AG08395 (cell line): Measurements from ENCODE around the gene AFDN.

Experiments used
- DNase-seq: peaks from one replicate; pipeline ENCODE4 v3.0.0; 2012; ENCODE audit warnings: mixed read lengths, low spot score

AFDN gene

DNA sequence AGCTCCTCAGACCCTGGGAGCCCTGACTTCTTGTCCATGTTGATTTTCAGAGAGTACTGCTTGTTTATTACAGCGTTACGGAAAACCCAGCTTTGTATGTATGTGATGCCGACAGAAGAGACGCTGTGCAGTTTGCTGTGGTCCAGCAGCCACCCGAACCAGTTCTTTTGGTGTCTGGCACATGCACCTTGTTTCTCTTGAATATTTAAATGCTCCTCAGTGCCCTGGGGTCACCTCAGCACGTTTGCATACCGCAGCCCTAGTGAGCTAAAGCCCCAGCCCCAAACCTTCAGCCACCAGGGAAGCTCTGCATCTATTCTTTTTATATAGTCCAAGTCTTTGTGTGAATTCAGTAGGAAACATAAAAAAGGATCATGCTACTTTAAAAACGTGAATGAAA, 39.9 kb downstream of the AFDN start:
- DNase-seq: no peak

DNA sequence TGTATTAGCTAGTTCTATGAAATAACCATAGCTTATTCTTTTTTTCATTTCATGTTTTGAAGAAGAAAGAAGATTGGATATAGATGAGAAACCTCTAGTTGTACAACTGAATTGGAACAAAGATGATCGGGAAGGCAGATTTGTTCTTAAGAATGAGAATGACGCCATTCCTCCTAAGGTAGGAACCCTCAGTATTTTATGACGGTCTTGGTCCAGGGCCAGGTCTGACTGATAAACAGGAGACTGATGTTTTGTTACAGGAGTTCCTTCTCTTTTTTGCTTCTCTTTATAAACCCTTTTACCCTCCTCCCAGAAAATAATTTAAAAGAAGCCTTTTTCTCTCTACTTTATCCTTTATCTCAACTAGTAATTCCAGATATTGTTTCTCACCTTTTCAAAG, 43.6 kb downstream of the AFDN start:
- DNase-seq: no peak

DNA sequence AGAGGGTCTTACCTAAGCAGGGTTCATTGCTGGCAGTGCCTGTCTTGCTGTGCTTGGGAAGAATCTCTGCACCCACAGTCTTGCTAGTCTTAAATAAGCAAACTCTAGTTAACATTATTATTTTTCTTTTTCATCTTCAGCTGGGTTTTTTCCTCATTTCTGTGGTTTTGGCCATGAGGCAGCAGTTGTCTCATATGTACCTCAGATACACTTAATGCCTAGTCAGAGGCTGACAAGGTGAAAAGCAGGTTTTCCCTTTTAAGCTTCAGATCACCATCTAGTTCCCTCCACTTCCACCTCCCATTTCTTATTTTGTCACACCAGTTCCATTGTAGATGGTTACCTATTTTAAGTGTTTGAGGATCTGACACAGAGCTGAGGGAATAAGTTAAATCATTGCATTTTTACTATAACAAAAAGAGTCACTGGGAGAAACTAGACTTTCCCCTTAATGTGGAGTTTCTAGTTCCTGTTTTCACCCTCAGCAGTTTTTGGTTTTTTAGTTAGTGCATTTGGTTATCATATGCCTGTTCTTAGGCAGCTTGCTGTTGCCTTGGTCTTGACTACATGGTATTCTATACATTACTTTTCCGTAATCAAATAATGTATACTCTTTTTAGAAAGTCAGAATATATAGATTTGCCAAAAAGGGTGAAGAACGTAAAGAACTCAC, 46.0 kb downstream of the AFDN start:
- DNase-seq: no peak

DNA sequence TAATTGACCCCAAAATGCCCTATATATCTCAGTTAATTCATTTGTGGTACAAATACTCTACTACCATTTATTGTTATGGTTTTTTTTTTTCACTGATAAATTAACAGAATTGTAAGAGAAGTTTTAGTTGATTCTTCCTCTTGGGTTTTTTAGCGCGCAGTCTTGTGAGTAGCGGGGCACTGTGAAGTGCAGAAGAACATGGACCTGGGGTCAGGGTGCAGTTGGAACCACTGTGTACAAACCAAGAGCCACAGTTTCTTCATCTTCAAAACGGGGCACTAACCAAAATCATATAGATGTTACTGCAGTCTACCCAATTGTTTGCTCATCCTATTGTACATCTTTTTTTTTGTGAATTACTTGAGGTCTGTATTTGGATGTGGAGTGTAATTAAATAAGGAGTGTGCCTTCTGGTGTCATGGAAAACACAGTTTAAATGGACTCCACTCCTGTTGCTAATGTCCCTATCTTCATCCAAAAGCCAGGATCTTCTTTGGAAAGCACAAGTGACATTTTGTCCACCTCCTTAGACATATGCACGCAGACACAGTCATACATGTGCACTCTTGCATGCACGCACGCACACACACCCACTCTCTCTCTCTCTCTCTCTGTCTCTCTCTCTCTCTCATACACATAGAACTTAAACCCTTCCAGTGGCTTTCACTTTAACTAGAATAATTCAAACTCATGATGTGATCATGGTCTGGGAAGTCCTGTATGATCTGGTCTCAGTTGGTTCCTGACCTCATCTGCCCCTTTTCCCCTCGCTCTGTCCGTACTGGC, 51.5 kb downstream of the AFDN start:
- no peak for DNase-seq

DNA sequence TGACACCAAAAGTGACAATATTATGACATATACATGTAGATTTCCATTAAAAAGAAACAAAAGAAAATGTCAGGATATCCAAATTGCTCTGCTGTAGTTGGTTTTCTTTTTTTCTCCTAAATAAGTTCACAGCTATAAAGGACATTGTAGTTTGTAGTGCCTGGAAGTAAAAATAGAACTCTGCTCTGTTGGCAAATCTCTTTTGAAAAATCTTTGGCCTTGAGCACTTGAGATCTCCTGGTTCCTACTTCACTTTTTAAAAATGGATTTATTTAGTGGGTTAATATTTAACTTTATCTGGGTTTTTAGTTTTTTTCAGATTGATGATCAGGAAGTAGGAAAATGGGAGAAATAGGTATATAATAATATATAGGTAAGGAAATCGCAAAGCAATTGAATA, 52.9 kb downstream of the AFDN start:
- DNase-seq: no peak

DNA sequence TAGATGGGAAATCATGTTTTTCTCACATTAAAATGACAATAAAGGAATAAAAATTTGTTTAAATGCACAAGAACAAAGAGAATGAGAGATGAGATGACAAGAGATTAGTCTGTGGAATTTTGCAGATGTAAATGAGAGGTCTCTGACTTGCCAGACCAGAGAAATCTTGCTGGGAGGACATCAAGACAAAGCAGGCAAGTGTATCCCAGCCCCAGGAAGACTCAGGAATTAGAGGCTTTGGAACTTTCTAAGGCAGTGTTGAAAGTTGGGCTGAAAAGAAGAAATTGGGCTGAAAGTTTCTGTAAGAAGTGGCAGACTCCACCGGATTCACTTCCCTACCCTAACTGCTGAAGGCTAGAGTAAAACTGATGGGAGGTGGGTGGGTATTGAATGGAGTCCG, 54.6 kb downstream of the AFDN start:
- no peak for DNase-seq

DNA sequence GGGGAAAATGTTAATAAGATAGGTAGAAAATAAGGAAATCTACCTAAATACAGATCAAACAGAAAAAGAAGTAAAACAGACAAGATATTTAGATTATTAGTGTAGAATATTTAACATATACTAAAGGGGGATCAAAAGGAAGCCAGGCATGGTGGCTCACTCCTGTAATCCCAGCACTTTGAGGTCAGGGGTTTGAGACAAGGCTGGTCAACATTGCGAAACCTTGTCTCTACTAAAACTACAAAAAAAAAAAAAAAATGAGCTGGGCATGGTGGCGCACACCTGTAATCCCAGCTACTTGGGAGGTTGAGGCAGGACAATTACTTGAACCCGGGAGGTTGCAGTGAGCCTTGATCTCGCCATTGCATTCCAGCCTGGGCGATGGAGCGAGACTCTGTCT, 55.5 kb downstream of the AFDN start:
- DNase-seq: no peak

DNA sequence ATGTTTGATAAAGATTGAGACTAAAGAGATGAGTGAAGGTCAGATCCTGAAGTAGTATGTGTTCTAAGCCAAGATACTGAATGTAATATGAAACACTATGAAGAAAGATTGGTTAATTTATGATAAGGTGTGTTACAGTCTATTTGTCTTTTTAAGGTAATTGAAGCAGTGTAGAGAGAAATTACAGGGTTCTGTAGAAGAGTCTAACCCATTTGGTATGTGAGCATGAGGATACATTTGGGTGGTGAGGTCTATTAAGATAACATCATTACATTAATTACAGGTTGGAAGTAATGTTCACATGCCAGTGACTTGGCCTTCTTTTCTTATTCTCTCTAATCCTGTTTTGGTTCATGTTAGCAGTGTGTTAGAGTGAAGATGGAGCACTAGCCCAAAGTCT, 61.4 kb downstream of the AFDN start:
- no peak for DNase-seq

DNA sequence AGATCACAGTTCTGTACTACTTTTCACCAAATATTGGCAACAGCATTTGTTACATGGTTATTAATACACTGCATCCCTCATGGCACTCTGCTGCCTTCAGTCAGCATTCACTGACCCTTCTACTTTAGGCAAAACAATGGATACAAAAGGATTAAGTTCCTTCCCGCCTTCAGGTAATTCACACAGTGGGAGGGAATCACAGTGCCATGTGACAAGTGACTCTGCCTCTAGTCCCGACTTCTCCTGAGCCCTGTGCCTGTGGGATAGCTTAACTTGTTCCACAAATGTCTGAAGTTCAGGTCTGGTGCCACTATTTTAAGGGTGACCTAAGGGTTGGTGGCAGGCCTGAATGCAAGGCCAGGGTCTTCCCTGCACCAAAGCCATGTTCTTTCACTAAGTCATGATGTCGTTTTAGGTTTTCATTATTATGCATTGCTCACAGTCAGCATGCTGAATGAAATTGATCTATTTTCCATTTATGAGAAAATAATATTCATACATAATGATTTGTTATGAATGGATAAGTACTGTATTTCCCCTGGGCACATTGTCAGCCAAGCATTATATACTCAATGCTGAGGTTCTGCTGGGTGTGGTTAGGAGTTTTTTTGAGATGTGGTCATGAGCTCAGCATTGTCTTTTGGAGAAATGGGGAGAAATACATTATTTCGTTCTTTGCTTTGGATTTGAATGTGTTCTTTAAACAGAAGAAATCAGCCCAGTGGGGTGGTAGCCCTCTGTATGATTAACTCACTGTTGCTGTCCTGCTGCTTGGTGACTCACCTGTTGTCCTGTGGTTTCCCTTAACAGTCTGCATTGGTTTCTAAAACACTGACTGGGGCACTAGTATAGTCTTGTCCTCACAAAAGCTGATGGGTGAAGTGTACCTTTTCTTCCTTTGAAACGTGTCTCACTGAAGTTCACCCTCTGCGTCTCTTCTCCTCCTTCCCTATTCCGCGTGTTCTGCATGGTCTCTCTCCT, 66.4 kb downstream of the AFDN start:
- DNase-seq: peak; percentile 26

DNA sequence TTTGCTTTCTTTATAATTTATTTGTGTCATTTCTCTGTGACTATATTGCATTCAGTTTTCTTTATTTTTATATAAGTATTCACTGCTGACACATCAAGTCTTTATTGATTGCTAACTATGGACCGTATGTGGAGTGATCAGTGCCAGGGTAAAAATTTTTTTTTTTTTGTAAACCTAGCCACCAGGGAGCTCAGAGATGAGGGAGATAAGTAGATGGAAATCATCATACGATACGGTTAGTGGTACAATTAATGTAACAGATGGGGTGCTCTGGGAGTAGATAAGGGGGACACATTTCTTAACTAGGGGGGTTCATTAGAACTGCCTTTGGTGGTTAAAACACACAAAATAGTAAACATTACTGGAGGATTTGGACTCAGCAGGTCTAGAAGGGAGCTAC, 68.3 kb downstream of the AFDN start:
- DNase-seq: no peak

DNA sequence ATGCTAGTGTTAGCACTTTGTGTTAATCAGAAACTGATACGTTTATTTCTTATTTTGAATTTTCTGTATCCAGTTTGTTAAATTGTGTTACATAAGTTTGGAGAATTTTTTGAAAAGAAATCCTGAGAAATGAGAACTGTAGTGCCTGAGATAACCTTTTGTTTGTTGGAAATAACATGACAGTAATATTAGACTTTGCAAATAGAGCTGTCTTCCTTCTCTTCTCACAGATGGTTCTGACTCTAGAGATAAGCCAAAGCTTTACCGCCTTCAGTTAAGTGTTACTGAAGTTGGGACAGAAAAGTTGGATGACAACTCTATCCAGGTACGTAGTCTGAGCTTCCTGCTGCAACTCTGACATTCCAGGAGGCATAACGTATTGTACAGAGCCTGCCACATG, 69.9 kb downstream of the AFDN start:
- no peak for DNase-seq

DNA sequence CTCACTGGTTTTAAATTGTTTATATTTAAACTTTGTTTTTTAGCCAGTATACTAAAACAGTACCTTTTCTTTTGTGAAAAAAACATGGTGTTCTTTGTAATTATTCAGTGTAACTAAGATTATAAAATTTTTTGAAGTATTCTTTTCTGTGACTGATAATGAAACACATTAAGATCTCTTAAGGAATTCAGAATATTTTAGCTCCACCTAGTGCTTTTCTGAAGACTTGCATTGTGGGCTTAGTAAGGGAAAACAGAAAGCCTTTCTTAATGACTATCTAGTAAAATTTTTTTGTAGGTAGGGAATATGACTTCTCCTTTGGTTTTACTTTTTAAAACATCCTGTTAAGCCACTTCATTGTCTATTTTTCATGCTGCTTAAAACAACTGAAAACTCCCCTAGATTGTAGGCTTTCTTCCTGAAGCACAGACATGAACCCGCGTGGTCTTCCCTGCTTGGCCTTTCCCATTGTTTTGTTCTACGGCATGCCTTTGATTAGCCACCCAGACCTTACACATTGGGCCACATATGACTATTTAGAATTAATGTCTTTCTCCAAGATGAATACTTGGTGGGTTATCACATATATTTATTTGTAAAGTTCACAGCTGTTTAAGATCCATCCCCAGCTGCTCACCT, 72.1 kb downstream of the AFDN start:
- peak; percentile 41 for DNase-seq

DNA sequence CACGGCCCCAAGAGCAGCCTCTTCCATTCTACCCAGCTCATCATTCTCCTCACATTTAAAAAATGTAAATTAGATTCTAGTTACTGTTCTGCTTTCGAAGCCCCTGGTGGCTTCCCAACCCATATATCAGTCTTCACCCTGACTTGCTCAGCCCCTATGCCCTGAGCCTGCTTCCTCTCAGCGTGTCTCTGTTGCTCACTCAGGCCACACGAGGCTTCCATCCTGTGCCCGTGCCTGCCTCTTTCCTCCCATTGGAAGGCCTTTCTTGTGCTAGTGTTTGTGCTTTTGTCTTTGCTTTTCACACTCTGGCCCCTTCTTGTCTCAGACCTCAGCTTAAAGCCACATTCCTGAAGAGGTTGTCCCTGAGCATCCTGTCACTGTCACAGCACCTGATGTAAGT, 78.1 kb downstream of the AFDN start:
- DNase-seq: no peak

DNA sequence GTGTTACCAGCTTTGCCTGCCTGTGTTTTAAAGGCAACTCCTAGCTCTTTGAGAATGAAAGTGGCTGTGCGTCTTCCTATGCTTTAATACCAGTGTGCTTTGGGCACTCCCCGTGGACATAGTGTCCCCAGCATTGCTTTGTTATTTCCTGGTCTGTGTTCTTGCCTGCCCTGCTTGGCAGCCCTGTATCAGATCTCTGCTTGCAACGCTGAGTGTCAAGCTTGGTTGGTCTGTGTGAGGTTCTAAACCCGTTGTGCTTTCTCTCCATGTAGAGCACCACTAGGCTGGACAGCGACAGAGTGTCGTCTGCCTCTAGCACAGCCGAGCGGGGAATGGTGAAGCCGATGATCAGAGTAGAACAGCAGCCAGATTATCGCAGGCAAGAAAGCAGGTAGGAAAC, 80.2 kb downstream of the AFDN start:
- DNase-seq: no peak

DNA sequence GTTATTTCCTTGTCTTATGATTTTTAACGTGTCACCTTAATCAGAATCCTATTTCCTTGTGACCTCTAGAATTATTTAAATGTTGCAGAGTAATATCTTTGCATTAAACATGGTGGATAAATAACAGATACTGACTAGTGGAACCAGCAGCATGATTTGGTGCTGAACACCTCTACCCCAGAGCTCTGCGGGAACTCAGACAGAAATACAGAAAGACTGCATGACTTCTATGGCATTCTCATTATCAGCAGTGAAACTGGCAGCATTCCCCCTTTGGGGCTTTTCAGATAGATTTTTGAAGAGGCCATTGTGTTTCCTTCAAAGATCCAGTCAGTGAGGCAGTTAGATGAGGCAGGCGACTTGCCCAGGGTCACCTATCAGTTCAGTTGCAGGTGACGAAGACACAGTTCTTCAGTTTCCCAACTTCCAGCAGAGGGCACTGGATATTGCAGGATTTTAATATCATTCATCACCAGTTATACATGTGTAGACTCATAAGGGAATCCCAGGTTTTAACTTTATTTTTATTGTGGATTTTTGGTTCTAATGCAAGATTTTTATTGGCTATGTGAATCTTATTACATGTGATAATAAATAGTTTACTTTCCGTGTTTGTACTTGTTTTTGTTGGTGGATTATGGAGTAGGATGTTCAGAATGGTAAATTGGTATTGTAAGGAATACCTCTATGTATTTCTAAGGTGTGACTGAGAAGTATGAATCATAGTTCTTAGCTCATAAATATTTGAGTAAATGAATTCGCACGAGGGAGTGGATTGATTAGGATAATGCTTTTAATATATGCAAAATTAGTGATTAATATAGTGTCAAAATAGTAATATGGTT, 81.3 kb downstream of the AFDN start:
- peak; percentile 38 for DNase-seq

DNA sequence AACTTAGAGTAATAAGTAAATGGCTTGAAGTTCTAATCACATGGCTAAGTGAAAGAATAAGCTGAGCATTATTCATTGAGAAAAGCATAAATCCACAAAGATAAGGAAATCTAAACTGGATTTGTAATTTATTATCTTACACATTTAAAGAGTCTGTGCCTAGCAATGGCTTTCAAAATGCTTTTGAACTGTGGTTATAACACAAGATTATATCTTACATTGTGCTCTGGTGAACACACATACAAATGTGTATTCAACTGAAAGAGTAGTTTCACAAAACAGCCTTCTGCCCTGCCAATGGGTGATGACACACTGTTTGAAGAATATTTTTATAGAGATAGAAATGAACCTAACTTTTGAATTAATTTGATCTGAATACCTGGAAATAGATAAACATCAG, 83.3 kb downstream of the AFDN start:
- DNase-seq: no peak

DNA sequence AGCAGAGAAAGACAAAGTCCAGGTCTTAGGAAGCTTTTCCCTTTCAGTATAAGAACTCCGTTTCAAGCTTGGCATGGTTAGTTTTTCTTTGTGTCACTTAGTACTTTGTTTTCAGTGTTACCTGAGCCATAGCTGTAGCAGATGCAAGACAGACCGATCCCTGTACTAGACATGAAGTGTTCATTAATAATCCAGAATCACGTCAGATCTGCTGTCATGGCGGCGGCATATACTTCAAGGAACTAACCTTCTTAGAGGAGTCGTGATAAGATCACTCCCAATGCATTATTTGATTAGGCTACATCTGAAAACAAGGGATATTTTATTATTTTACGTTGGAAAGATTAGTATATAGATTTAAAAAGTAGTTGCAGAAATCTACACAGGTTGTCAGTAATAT, 83.9 kb downstream of the AFDN start:
- DNase-seq: no peak

DNA sequence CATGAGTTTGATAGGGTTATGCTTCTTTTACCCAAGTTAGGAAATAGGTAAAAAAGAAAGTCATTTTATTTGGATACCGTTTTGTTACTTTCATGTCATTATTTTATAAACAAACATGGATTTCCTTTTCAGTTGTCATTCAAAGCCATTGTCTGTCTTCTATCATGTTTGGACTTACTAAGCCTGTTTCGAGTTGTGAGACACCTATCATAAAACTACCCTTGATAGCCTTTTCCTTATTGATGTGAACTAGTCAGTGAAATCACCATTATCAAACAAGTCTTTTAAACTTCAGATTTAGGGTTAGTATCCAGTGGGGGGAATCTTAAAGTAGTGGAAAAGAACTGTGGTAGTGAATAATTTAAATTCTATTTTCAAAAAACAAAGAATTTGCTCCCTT, 85.8 kb downstream of the AFDN start:
- DNase-seq: no peak

DNA sequence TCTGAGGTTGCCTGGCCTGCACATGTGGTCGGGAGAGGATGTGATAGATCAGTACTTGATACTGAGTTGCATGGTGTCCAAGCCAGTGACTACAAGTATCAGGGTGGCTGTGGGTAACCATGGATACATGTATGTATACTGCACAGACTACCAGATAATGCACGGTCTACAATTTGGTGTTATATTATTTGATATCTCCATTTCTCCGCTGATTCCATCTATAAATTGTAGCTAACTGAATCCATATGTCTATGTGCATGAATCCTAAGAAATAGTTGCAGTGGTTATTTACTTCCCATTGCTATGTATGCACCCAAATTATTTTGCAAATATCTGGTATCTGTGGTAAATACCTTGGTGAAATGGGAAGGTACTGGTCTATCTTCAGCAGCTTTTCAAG, 87.0 kb downstream of the AFDN start:
- no peak for DNase-seq

DNA sequence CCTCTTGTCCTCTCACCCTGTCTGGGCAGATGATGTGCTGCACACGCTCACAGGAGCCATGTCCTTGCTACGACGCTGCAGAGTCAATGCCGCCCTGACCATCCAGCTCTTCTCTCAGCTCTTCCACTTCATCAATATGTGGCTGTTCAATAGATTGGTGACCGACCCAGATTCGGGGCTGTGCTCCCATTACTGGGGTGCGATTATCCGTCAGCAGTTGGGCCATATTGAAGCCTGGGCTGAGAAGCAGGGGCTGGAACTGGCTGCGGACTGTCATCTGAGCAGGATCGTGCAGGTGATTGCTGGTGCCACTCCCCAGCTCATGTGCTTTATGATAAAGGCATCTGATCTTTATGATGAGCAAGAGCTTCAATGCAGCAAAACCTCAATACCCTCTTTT, 88.4 kb downstream of the AFDN start:
- DNase-seq: no peak

DNA sequence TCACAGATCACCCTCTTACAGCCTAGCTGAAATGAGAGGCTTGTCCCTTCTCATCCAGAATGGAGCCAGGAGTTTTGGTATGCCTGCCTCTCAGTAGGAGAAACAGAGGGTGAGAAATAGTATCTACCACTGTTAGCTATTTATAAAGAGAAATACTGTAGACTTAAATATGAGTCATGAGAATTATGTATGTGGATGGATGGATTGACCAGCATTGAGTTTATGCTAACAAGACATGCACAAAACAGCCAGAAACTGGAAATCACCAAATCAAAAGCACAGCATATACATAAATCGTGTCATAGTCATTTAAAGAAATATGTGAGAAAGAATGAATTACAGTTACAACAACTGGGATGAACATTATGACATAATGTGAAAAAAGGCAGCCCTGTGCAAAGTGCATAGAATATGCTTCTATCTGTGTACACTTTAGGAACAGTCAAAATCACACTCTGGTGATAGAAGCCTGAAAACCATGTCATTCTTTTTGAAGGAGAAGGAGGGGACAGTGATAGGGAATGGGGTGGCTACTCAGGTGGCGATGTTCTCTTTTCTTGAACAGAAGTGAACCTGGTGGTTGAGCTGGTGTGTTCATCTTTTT, 90.9 kb downstream of the AFDN start:
- no peak for DNase-seq
